HEK293 (cell line): ENCODE data around the gene CLK2.

ENCODE experiments used
- CTCF ChIA-PET: fragments of 350-600 bp; formaldehyde crosslinking; extraction: SDS; loops from one replicate; lab custom pipeline; 2021; ENCODE audit warnings: antibody characterized with exemption; lab: Yijun Ruan, JAX
- POLR2A ChIA-PET: fragments of 300-600 bp; formaldehyde crosslinking; extraction: SDS; loops from one replicate; lab custom pipeline; 2020; ENCODE audit warnings: antibody characterized with exemption, inconsistent platforms; lab: Yijun Ruan, JAX
- H3K27ac ChIP-seq: fragments of 200-500 bp; sonication (Bioruptor generic); 2 replicates; pipeline ENCODE4 v1.5.1; 2014; ENCODE audit warnings: low read depth, low read length, control low read depth, inconsistent platforms; ENCODE audit errors: extremely low read depth
- H3K36me3 ChIP-seq, 2 experiments: fragments of 200-500 bp in 1 of 2; sonication (Bioruptor generic) in 1 of 2; 1 replicate in 1 of 2; 2 replicates in 1 of 2; pipeline ENCODE4 v1.5.1; 2014 to 2017; ENCODE audit warnings: inconsistent platforms in 2 of 2, low read length in 2 of 2; ENCODE audit not compliant: control insufficient read depth in 2 of 2, insufficient read depth in 1 of 2
- H3K4me1 ChIP-seq: fragments of 200-500 bp; sonication (Bioruptor generic); 2 replicates; pipeline ENCODE4 v1.5.1; 2014; ENCODE audit warnings: mild to moderate bottlenecking, low read length, inconsistent platforms; ENCODE audit not compliant: control insufficient read depth, insufficient read depth
- H3K4me3 ChIP-seq: 2 replicates; pipeline ENCODE4 v1.5.1; 2011; ENCODE audit warnings: low read depth, mild to moderate bottlenecking, control low read depth, low read length, moderate library complexity
- H3K9me3 ChIP-seq: fragments of 200-500 bp; sonication (Bioruptor generic); 2 replicates; pipeline ENCODE4 v1.5.1; 2014; ENCODE audit warnings: low read depth, low read length, inconsistent platforms; ENCODE audit not compliant: control insufficient read depth, insufficient read depth
- PRDM10 ChIP-seq: fragments of 450-650 bp; formaldehyde crosslinking; IDR thresholded peaks from 2 replicates; pipeline ENCODE4 v1.5.1; 2016; ENCODE audit warnings: missing biosample characterization, missing genetic modification characterization
- PRDM6 ChIP-seq: fragments of 450-650 bp; formaldehyde crosslinking; IDR thresholded peaks from 2 replicates; pipeline ENCODE4 v1.5.1; 2017; ENCODE audit warnings: missing biosample characterization, missing genetic modification characterization
- ZNF112 ChIP-seq: fragments of 450-650 bp; formaldehyde crosslinking; IDR thresholded peaks from 2 replicates; pipeline ENCODE4 v1.5.0; 2017; ENCODE audit warnings: missing biosample characterization, missing genetic modification characterization
- ZNF114 ChIP-seq: fragments of 450-650 bp; formaldehyde crosslinking; IDR thresholded peaks from 2 replicates; pipeline ENCODE4 v1.5.0; 2017; ENCODE audit warnings: missing biosample characterization, missing genetic modification characterization
- ZNF132 ChIP-seq: fragments of 450-650 bp; formaldehyde crosslinking; IDR thresholded peaks from 2 replicates; pipeline ENCODE4 v1.5.1; 2017; ENCODE audit warnings: missing biosample characterization, missing genetic modification characterization, borderline replicate concordance
- ZNF138 ChIP-seq: fragments of 450-650 bp; formaldehyde crosslinking; IDR thresholded peaks from 2 replicates; pipeline ENCODE4 v1.5.1; 2016; ENCODE audit warnings: missing biosample characterization, missing genetic modification characterization, borderline replicate concordance
- ZNF169 ChIP-seq: fragments of 450-650 bp; formaldehyde crosslinking; IDR thresholded peaks from 2 replicates; pipeline ENCODE4 v1.5.1; 2016; ENCODE audit warnings: missing biosample characterization, missing genetic modification characterization
- ZNF302 ChIP-seq: fragments of 450-650 bp; formaldehyde crosslinking; IDR thresholded peaks from 2 replicates; pipeline ENCODE4 v1.5.1; 2016; ENCODE audit warnings: missing biosample characterization, missing genetic modification characterization, low read depth
- ZNF362 ChIP-seq: fragments of 450-650 bp; formaldehyde crosslinking; IDR thresholded peaks from 2 replicates; pipeline ENCODE4 v1.5.1; 2016; ENCODE audit warnings: missing biosample characterization, missing genetic modification characterization
- ZNF404 ChIP-seq: fragments of 450-650 bp; formaldehyde crosslinking; IDR thresholded peaks from 2 replicates; pipeline ENCODE4 v1.5.1; 2017; ENCODE audit warnings: missing biosample characterization, missing genetic modification characterization
- ZNF473 ChIP-seq: fragments of 450-650 bp; formaldehyde crosslinking; IDR thresholded peaks from 2 replicates; pipeline ENCODE4 v1.5.1; 2017; ENCODE audit warnings: missing biosample characterization, missing genetic modification characterization
- ZNF558 ChIP-seq: fragments of 450-650 bp; formaldehyde crosslinking; IDR thresholded peaks from 2 replicates; pipeline ENCODE4 v1.5.1; 2016; ENCODE audit warnings: missing biosample characterization, missing genetic modification characterization
- ZNF629 ChIP-seq: fragments of 450-650 bp; formaldehyde crosslinking; IDR thresholded peaks from 2 replicates; pipeline ENCODE4 v1.5.1; 2017; ENCODE audit warnings: missing biosample characterization, missing genetic modification characterization
- ZNF645 ChIP-seq: fragments of 450-650 bp; formaldehyde crosslinking; IDR thresholded peaks from 2 replicates; pipeline ENCODE4; 2016; ENCODE audit warnings: missing biosample characterization, missing genetic modification characterization
- ZNF658 ChIP-seq: fragments of 450-650 bp; formaldehyde crosslinking; IDR thresholded peaks from 2 replicates; pipeline ENCODE4; 2016; ENCODE audit warnings: missing biosample characterization, missing genetic modification characterization
- ZNF677 ChIP-seq: fragments of 450-650 bp; IDR thresholded peaks from 2 replicates; pipeline ENCODE4 v1.5.0; 2018; ENCODE audit warnings: missing biosample characterization, mild to moderate bottlenecking, missing genetic modification characterization, moderate library complexity
- ZNF692 ChIP-seq: fragments of 450-650 bp; formaldehyde crosslinking; IDR thresholded peaks from 2 replicates; pipeline ENCODE4 v1.5.1; 2016; ENCODE audit warnings: missing biosample characterization, missing genetic modification characterization
- ZNF830 ChIP-seq: fragments of 450-650 bp; IDR thresholded peaks from 2 replicates; pipeline ENCODE4 v1.5.0; 2018; ENCODE audit warnings: missing biosample characterization, missing genetic modification characterization, low read depth, mild to moderate bottlenecking, moderate library complexity
- ZNF843 ChIP-seq: fragments of 450-650 bp; formaldehyde crosslinking; IDR thresholded peaks from 2 replicates; pipeline ENCODE4 v1.5.1; 2016; ENCODE audit warnings: missing biosample characterization, missing genetic modification characterization
- ZXDB ChIP-seq: fragments of 450-650 bp; formaldehyde crosslinking; IDR thresholded peaks from 2 replicates; pipeline ENCODE4 v1.5.1; 2016; ENCODE audit warnings: missing biosample characterization, missing genetic modification characterization

Gene CLK2

GRCh38 chr1:155300024-155300423 is 26.7 kb upstream of the CLK2 start:
- ChIA-PET POLR2A (interaction anchor here (0.9 kb wide), 1 partner anchor 27 kb away, joined by 7 read pairs; the partner anchor contains the start of gene CLK2), CTCF (interaction anchor here (0.6 to 2.1 kb wide), 3 partner anchors 23 to 226 kb away, joined by 3 to 9 read pairs (median 5); no protein-coding TSS in a partner anchor)
- H3K9me3 ChIP-seq: no peaks in the 10 kb centered on the region
- no peak overlapping the region for H3K4me3 ChIP-seq
- no peak overlapping the region for H3K27ac ChIP-seq
- TF ChIP-seq ZNF558 (tag by site-specific recombination): no peak
- no peak for TF ChIP-seq ZNF629 (tag by site-specific recombination)
- no peak for TF ChIP-seq ZNF362 (tag by site-specific recombination)
- TF ChIP-seq ZXDB (tag by site-specific recombination): no peak
- TF ChIP-seq ZNF473 (tag by site-specific recombination): no peak
- no peak for TF ChIP-seq ZNF645 (tag by site-specific recombination)
- no peaks in the 10 kb centered on the region for H3K4me1 ChIP-seq
- H3K36me3 ChIP-seq: no peaks in the 10 kb centered on the region

- POLR2A ChIA-PET: interaction anchor here (0.6 kb wide), 1 partner anchor 35 kb away, joined by 3 read pairs; the partner anchor contains the start of gene SCAMP3
These were observed 24.1 kb upstream of the CLK2 start for GRCh38 chr1:155297384-155297783.

GRCh38 chr1:155296661-155297060 is 23.4 kb upstream of the CLK2 start:
- ChIA-PET POLR2A (no interaction called here), CTCF (interaction anchor here (0.6 to 1.2 kb wide), 2 partner anchors 11 to 19 kb away, joined by 3 to 4 read pairs; no protein-coding TSS in a partner anchor)
- TF ChIP-seq ZNF830 (tag by site-specific recombination) (no peak), ZNF843 (no peak), ZNF132 (tag by site-specific recombination) (no peak), ZNF692 (tag by site-specific recombination) (no peak), ZNF658 (tag by site-specific recombination) (no peak), ZNF677 (tag by site-specific recombination) (peak; percentile 69), PRDM10 (tag by site-specific recombination) (no peak)
- Histone ChIP-seq H3K27ac (no peak overlapping the region), H3K4me1 (no peaks in the 10 kb centered on the region), H3K4me3 (no peak overlapping the region), H3K36me3 (no peaks in the 10 kb centered on the region), H3K9me3 (no peaks in the 10 kb centered on the region)

More at GRCh38 chr1:155297384-155297783, 24.1 kb upstream of the CLK2 start:
- H3K36me3 ChIP-seq: no peaks in the 10 kb centered on the region
- no peak overlapping the region for H3K4me3 ChIP-seq
- no peak for TF ChIP-seq PRDM6 (tag by site-specific recombination)
- TF ChIP-seq ZNF169 (tag by site-specific recombination): no peak
- TF ChIP-seq ZNF112: no peak
- TF ChIP-seq ZNF114 (tag by site-specific recombination): no peak
- no peak for TF ChIP-seq ZNF830 (tag by site-specific recombination)
- no peak for TF ChIP-seq ZNF302 (tag by site-specific recombination)
- TF ChIP-seq ZNF404 (tag by site-specific recombination): no peak
- no peak for TF ChIP-seq ZNF138
- H3K4me1 ChIP-seq: no peaks in the 10 kb centered on the region
- CTCF ChIA-PET: no interaction called here
- H3K9me3 ChIP-seq: no peaks in the 10 kb centered on the region
- no peak overlapping the region for H3K27ac ChIP-seq
